GM12878 (cell line): ENCODE results near the gene NSA2. TPM values are rescaled to one million over a fixed set of nuclear protein-coding genes. Genes with fewer than 3 reads are reported as not detected.
A peak's percentile ranks its signal among the peaks of the same experiment; 100 is the strongest.

ENCODE experiments used
- CBX5 ChIP-seq: sonication (generic); IDR thresholded peaks from 2 replicates; pipeline ENCODE4 v1.6.1; 2016; ENCODE audit warnings: low read depth, moderate library complexity, mild to moderate bottlenecking, inconsistent platforms
- CHD2 ChIP-seq: IDR thresholded peaks from 2 replicates; pipeline ENCODE4 v1.6.1; 2011; ENCODE audit warnings: low read depth, low read length, improper control_type of control experiment, borderline replicate concordance
- CHD4 ChIP-seq: fragments of 200-600 bp; sonication (generic); IDR thresholded peaks from 2 replicates; pipeline ENCODE4 v1.6.1; 2016; ENCODE audit warnings: mild to moderate bottlenecking
- ESRRA ChIP-seq: IDR thresholded peaks from 2 replicates; pipeline ENCODE4 v1.6.1; 2012; ENCODE audit warnings: mild to moderate bottlenecking, low read length, improper control_type of control experiment
- ETV6 ChIP-seq, 2 experiments: fragments of 450-650 bp in 1 of 2; IDR thresholded peaks in 1 of 2; conservative IDR thresholded peaks in 1 of 2; 2 replicates each; pipeline ENCODE4 v1.6.1; 2014; ENCODE audit warnings: antibody characterized with exemption in 1 of 2, borderline replicate concordance in 1 of 2, low read depth in 1 of 2, mild to moderate bottlenecking in 1 of 2, moderate library complexity in 1 of 2
- HCFC1 ChIP-seq: fragments of 150-350 bp; IDR thresholded peaks from 2 replicates; pipeline ENCODE4 v1.6.1; 2014; ENCODE audit warnings: low read length
- KLF5 ChIP-seq: fragments of 450-650 bp; IDR thresholded peaks from 2 replicates; pipeline ENCODE4 v1.6.1; 2014; ENCODE audit warnings: mild to moderate bottlenecking; ENCODE audit not compliant: partially characterized antibody
- NFIC ChIP-seq: IDR thresholded peaks from 2 replicates; pipeline ENCODE4 v1.6.1; 2012; ENCODE audit warnings: low read depth, mild to moderate bottlenecking, inconsistent platforms, low read length, moderate library complexity
- NR2C1 ChIP-seq: fragments of 450-650 bp; IDR thresholded peaks from 2 replicates; pipeline ENCODE4 v1.6.1; 2017; ENCODE audit warnings: antibody characterized with exemption, mild to moderate bottlenecking, moderate library complexity
- NR2C2 ChIP-seq: IDR thresholded peaks from 2 replicates; pipeline ENCODE4 v1.6.1; 2011; ENCODE audit warnings: borderline replicate concordance, low read depth; ENCODE audit not compliant: control insufficient read depth, insufficient read length
- RBBP5 ChIP-seq: fragments of 200-600 bp; sonication (generic); conservative IDR thresholded peaks from 2 replicates; pipeline ENCODE4 v1.6.1; 2016
- RCOR1 ChIP-seq: conservative IDR thresholded peaks from 2 replicates; pipeline ENCODE4 v1.6.1; 2012; ENCODE audit warnings: low read depth, low read length, improper control_type of control experiment
- RELB ChIP-seq: fragments of 450-650 bp; IDR thresholded peaks from 2 replicates; pipeline ENCODE4 v1.6.1; 2017; ENCODE audit warnings: low read depth, mild to moderate bottlenecking, moderate library complexity
- SIX5 ChIP-seq: IDR thresholded peaks from 2 replicates; pipeline ENCODE4 v1.6.1; 2011; ENCODE audit warnings: mild to moderate bottlenecking, low read depth, low read length, moderate library complexity; ENCODE audit not compliant: severe bottlenecking
- SMAD1 ChIP-seq: fragments of 450-650 bp; IDR thresholded peaks from 2 replicates; pipeline ENCODE4 v1.6.1; 2018; ENCODE audit warnings: mild to moderate bottlenecking, low read depth; ENCODE audit not compliant: partially characterized antibody
- SPI1 ChIP-seq: IDR thresholded peaks from 2 replicates; pipeline ENCODE4 v1.6.1; 2011; ENCODE audit warnings: low read depth, mild to moderate bottlenecking, low read length, moderate library complexity, borderline replicate concordance; ENCODE audit not compliant: insufficient read depth
- SRF ChIP-seq, 2 experiments: IDR thresholded peaks; 2 replicates each; pipeline ENCODE4 v1.6.1; 2011; ENCODE audit warnings: low read depth in 2 of 2, low read length in 2 of 2, mild to moderate bottlenecking in 1 of 2, moderate library complexity in 1 of 2
- STAT3 ChIP-seq: IDR thresholded peaks from 2 replicates; pipeline ENCODE4 v1.6.1; 2011; ENCODE audit warnings: low read depth, low read length, improper control_type of control experiment
- WRNIP1 ChIP-seq: IDR thresholded peaks from 2 replicates; pipeline ENCODE4 v1.6.1; 2011; ENCODE audit warnings: low read depth, low read length, improper control_type of control experiment, borderline replicate concordance
- ZNF24 ChIP-seq: fragments of 450-650 bp; IDR thresholded peaks from 2 replicates; pipeline ENCODE4 v1.6.1; 2017; ENCODE audit warnings: antibody characterized with exemption, mild to moderate bottlenecking
- polyA plus RNA-seq, 11 experiments: library from polyadenylated mRNA; depleted of rRNA in 4 of 11; unstranded in 6 of 11; stranded (reverse) in 5 of 11; fragments of >200 nt; fragmentation: Nextera tagmentation in 4 of 11; fragmentation: Illumina TruSeq in 1 of 11; extraction: Ambion mirVana in 4 of 11; extraction: Trizol in 1 of 11; gene quantifications; 1 replicate in 1 of 11; 2 replicates in 10 of 11; pipeline versions ENCODE4 v1.2.1 to v1.2.3, GENCODE V29; 2011 to 2016; ENCODE audit warnings: inconsistent platforms in 2 of 11, missing spikeins in 2 of 11, low read depth in 1 of 11
- total RNA-seq, 4 experiments: library from RNA; depleted of rRNA in 3 of 4; stranded (reverse); fragments of >200 nt in 3 of 4; fragmentation: Illumina TruSeq in 1 of 4; extraction: Trizol in 1 of 4; gene quantifications; 2 replicates each; pipeline versions ENCODE4 v1.2.1 to v1.2.3, GENCODE V29; 2013 to 2021
- TF ChIP-seq, protein P1 (sequence below): fragments of 450-650 bp; IDR thresholded peaks from 2 replicates; pipeline ENCODE4 v1.6.1; 2018; ENCODE audit warnings: borderline replicate concordance, mild to moderate bottlenecking; ENCODE audit not compliant: partially characterized antibody
- TF ChIP-seq, protein P2 (sequence below): fragments of 450-650 bp; IDR thresholded peaks from 2 replicates; pipeline ENCODE4 v1.6.1; 2014; ENCODE audit warnings: mild to moderate bottlenecking
- TF ChIP-seq, protein P3 (sequence below): fragments of 450-650 bp; IDR thresholded peaks from 2 replicates; pipeline ENCODE4 v1.6.1; 2017; ENCODE audit warnings: mild to moderate bottlenecking, low read depth, inconsistent platforms; ENCODE audit not compliant: poor library complexity, severe bottlenecking

Gene NSA2
- total and polyA plus RNA-seq, 10 of the 15 experiments (the other 5 are each of a cell fraction or from before 2014, with no cell fraction given): 77.8 to 317 (median 143) TPM

GRCh38 chr5:74766849-74767578 lies at the start of gene NSA2, which contains the start of gene GFM2 (continued):
- TF ChIP-seq, protein P1, sequence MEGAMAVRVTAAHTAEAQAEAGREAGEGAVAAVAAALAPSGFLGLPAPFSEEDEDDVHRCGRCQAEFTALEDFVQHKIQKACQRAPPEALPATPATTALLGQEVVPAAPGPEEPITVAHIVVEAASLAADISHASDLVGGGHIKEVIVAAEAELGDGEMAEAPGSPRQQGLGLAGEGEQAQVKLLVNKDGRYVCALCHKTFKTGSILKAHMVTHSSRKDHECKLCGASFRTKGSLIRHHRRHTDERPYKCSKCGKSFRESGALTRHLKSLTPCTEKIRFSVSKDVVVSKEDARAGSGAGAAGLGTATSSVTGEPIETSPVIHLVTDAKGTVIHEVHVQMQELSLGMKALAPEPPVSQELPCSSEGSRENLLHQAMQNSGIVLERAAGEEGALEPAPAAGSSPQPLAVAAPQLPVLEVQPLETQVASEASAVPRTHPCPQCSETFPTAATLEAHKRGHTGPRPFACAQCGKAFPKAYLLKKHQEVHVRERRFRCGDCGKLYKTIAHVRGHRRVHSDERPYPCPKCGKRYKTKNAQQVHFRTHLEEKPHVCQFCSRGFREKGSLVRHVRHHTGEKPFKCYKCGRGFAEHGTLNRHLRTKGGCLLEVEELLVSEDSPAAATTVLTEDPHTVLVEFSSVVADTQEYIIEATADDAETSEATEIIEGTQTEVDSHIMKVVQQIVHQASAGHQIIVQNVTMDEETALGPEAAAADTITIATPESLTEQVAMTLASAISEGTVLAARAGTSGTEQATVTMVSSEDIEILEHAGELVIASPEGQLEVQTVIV: peak; percentile 77
- TF ChIP-seq KLF5 (peak; percentile 79), ZNF24 (peak; percentile 64), SRF (IDR thresholded peaks at IDR 0.05; ENCODE audit: low read depth in 2 of 2, low read length in 2 of 2) (peak; percentile 42 to 92; a peak in 3 of 4 replicates), CBX5 (peak; percentile 88; the same call in 1 of the 2 replicates), RELB (peak; percentile 98), STAT3 (no peak), NR2C2 (no peak), NFIC (no peak), SIX5 (peak; percentile 74), RBBP5 (no peak), WRNIP1 (peak; percentile 99), NR2C1 (peak; percentile 74), ETV6 (conservative IDR thresholded peaks at IDR 0.05 in 1 of 2, IDR thresholded peaks at IDR 0.05 in 1 of 2; ENCODE audit: borderline replicate concordance in 1 of 2, low read depth in 1 of 2) (peak in 1 of 2 experiments; percentile 52; a peak in 2 of 4 replicates), SPI1 (no peak), HCFC1 (peak; percentile 91), ESRRA (peak; percentile 77), CHD4 (no peak), SMAD1 (no peak), RCOR1 (0 out of 2 replicates have a peak, but pooled peaks have one; percentile 62), CHD2 (peak; percentile 74; the same call in 1 of the 2 replicates)
- TF ChIP-seq, protein P2, sequence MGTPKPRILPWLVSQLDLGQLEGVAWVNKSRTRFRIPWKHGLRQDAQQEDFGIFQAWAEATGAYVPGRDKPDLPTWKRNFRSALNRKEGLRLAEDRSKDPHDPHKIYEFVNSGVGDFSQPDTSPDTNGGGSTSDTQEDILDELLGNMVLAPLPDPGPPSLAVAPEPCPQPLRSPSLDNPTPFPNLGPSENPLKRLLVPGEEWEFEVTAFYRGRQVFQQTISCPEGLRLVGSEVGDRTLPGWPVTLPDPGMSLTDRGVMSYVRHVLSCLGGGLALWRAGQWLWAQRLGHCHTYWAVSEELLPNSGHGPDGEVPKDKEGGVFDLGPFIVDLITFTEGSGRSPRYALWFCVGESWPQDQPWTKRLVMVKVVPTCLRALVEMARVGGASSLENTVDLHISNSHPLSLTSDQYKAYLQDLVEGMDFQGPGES: no peak
- TF ChIP-seq, protein P3, sequence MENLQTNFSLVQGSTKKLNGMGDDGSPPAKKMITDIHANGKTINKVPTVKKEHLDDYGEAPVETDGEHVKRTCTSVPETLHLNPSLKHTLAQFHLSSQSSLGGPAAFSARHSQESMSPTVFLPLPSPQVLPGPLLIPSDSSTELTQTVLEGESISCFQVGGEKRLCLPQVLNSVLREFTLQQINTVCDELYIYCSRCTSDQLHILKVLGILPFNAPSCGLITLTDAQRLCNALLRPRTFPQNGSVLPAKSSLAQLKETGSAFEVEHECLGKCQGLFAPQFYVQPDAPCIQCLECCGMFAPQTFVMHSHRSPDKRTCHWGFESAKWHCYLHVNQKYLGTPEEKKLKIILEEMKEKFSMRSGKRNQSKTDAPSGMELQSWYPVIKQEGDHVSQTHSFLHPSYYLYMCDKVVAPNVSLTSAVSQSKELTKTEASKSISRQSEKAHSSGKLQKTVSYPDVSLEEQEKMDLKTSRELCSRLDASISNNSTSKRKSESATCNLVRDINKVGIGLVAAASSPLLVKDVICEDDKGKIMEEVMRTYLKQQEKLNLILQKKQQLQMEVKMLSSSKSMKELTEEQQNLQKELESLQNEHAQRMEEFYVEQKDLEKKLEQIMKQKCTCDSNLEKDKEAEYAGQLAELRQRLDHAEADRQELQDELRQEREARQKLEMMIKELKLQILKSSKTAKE: peak; percentile 11
